GM10248 (cell line): ENCODE data around the gene WDR54.
A peak's percentile ranks its signal among the peaks of the same experiment; 100 is the strongest.

Experiments used
- CTCF ChIA-PET: fragments of 300-600 bp; sonication (Branson Sonifier 250); formaldehyde crosslinking; extraction: SDS; loops from one replicate; lab custom pipeline; 2021; ENCODE audit warnings: antibody characterized with exemption; lab: Yijun Ruan, JAX
- POLR2A ChIA-PET: fragments of 350-650 bp; sonication (Branson Sonifier 250); formaldehyde crosslinking; extraction: SDS; loops from one replicate; lab custom pipeline; 2020; ENCODE audit warnings: antibody characterized with exemption; lab: Yijun Ruan, JAX
- DNase-seq: peaks from one replicate; pipeline ENCODE4 v3.0.0; 2012; ENCODE audit errors: extremely low spot score
- CTCF ChIP-seq: IDR thresholded peaks from 2 replicates; pipeline ENCODE4 v1.5.1; 2012; ENCODE audit warnings: mild to moderate bottlenecking, low read depth; ENCODE audit errors: extremely low read depth, missing control alignments, control extremely low read depth

WDR54 gene

GRCh38 chr2:74378007-74378406, 43.5 kb upstream of the WDR54 start:
- CTCF ChIA-PET: interaction anchor here (1.1 to 2.6 kb wide), 2 partner anchors 11 to 14 kb away, joined by 3 to 18 read pairs; no protein-coding TSS in a partner anchor
- POLR2A ChIA-PET: no interaction called here
- TF ChIP-seq CTCF: no peak
- no peak for DNase-seq

GRCh38 chr2:74379851-74380789, 41.4 kb upstream of the WDR54 start, which contains the start of gene DCTN1:
Gene DCTN1 (minus strand): TSS chr2:74380311. CDS start chr2:74380037, 274 bp downstream.
- POLR2A ChIA-PET: no interaction called here
- DNase-seq: peak; percentile 61
- TF ChIP-seq CTCF: no peak
- CTCF ChIA-PET: interaction anchor here (1.2 to 2.6 kb wide), 3 partner anchors 9 to 45 kb away, joined by 4 to 18 read pairs (median 4); no protein-coding TSS in a partner anchor

- ChIA-PET CTCF (interaction anchor here (0.8 to 2.6 kb wide), 6 partner anchors 10 to 557 kb away, joined by 3 to 21 read pairs (median 5); no protein-coding TSS in a partner anchor), POLR2A (no interaction called here)
- no peak for TF ChIP-seq CTCF
- DNase-seq: no peak
These were observed 39.8 kb upstream of the WDR54 start for GRCh38 chr2:74381751-74382150.

GRCh38 chr2:74383254-74383653, 38.3 kb upstream of the WDR54 start:
- CTCF ChIA-PET: interaction anchor here (0.9 to 2.6 kb wide), 3 partner anchors 8 to 134 kb away, joined by 3 to 21 read pairs (median 4); no protein-coding TSS in a partner anchor
- POLR2A ChIA-PET: no interaction called here
- no peak for TF ChIP-seq CTCF
- no peak for DNase-seq

GRCh38 chr2:74384051-74384450, 37.5 kb upstream of the WDR54 start:
- no peak for TF ChIP-seq CTCF
- no peak for DNase-seq
- ChIA-PET POLR2A (no interaction called here), CTCF (interaction anchor here (1.4 kb wide), 1 partner anchor 17 kb away, joined by 5 read pairs; no protein-coding TSS in a partner anchor)

- POLR2A ChIA-PET: no interaction called here
- no peak for DNase-seq
- TF ChIP-seq CTCF: no peak
- CTCF ChIA-PET: interaction anchor here (1.4 kb wide), 1 partner anchor 15 kb away, joined by 5 read pairs; no protein-coding TSS in a partner anchor
These were observed 36.1 kb upstream of the WDR54 start for GRCh38 chr2:74385396-74385795.
